Mononuclear cell (primary cell): ENCODE results near the gene ZFAND6. TPM values are rescaled to one million over a fixed set of nuclear protein-coding genes. Genes with fewer than 3 reads are reported as not detected.
"Not testable (repeated sequence)": the region's sequence is repeated elsewhere in the genome, so short reads cannot be mapped to it uniquely, and the experiment has no call there.

Source experiments
- H3K27me3 ChIP-seq: 2 replicates; pipeline ENCODE4 v1.6.0; 2011; ENCODE audit warnings: low read length, control low read depth; ENCODE audit not compliant: insufficient read depth
- H3K4me1 ChIP-seq: 2 replicates; pipeline ENCODE4 v1.5.1; 2011; ENCODE audit warnings: mild to moderate bottlenecking, low read length, control low read depth; ENCODE audit not compliant: insufficient read depth
- H3K4me3 ChIP-seq: 2 replicates; pipeline ENCODE4 v1.5.1; 2011; ENCODE audit warnings: mild to moderate bottlenecking, low read length, moderate library complexity
- H3K9me3 ChIP-seq: 2 replicates; pipeline ENCODE4 v1.5.1; 2011; ENCODE audit warnings: low read depth, mild to moderate bottlenecking, control low read depth, low read length
- total RNA-seq: library from RNA; depleted of rRNA; stranded (reverse); fragments of >200 nt; gene quantifications from one replicate; pipeline ENCODE4 v1.2.3, GENCODE V29; 2012

Gene ZFAND6
- total RNA-seq, 1 donor = 177 TPM

DNA sequence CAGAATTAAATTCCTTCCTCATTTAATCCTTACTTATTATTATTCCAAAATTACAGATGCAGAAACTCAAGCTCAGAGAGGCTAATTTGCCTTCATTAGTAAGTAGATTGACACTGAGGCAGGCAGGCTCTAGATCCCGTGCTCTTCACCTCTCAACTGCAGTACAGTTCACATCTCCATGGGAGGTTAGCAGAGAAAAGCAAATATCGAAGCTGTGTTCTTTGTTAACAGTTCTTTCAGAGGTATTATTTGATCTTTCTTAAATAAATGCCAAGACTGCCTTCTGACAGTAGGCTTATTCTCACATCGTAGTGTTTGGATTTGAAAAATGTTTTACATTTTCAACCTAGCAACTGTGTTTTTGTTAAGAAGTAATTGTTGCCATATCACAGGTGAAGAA is 77.4 kb downstream of the ZFAND6 start:
- no peaks in the 10 kb centered on the region for H3K27me3 ChIP-seq
- peaks cover 6% of the 10 kb centered on the region for H3K4me1 ChIP-seq
- H3K9me3 ChIP-seq = no peaks in the 10 kb centered on the region
- H3K4me3 ChIP-seq = no peak overlapping the region

- no peaks in the 10 kb centered on the region for H3K9me3 ChIP-seq
- no peak overlapping the region for H3K4me3 ChIP-seq
- no peaks in the 10 kb centered on the region for H3K27me3 ChIP-seq
- H3K4me1 ChIP-seq = peaks cover 6% of the 10 kb centered on the region
Measured at GRCh38 chr15:80138961-80139360, 79.5 kb downstream of the ZFAND6 start.

- Histone ChIP-seq H3K9me3 (no peaks in the 10 kb centered on the region), H3K4me1 (peaks cover 6% of the 10 kb centered on the region), H3K4me3 (no peak overlapping the region), H3K27me3 (no peaks in the 10 kb centered on the region)
Measured at GRCh38 chr15:80140909-80141308, 81.4 kb downstream of the ZFAND6 start.

GRCh38 chr15:80141916-80142598 is 82.6 kb downstream of the ZFAND6 start:
- Histone ChIP-seq H3K9me3 (no peaks in the 10 kb centered on the region), H3K4me3 (no peak overlapping the region)

DNA sequence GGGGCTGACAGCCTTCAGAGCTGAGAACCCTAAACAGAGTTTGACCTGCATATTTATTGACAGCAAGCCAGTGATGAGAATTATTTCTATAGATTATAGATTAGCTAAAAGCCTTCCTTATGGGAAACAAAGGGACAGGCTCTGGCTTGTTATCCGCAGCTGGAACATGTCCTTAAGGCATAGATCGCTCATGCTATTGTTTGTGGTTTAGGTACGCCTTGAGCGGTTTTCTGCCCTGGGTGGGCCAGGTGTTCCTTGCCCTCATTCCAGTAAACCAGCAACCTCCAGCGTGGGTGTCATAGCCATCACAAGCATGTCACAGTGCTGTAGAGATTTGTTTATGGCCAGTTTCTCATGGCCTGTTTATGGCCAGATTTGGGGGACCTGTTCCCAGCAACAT is 83.2 kb downstream of the ZFAND6 start:
- Histone ChIP-seq H3K4me3 (no peak overlapping the region), H3K9me3 (no peaks in the 10 kb centered on the region), H3K4me1 (peaks cover 6% of the 10 kb centered on the region), H3K27me3 (no peaks in the 10 kb centered on the region)

More at GRCh38 chr15:80141916-80142598, 82.6 kb downstream of the ZFAND6 start:
- peaks cover 6% of the 10 kb centered on the region for H3K4me1 ChIP-seq
- H3K27me3 ChIP-seq = no peaks in the 10 kb centered on the region

- Histone ChIP-seq H3K9me3 (no peaks in the 10 kb centered on the region), H3K4me3 (no peak overlapping the region), H3K27me3 (no peaks in the 10 kb centered on the region), H3K4me1 (peaks cover 39% of the 10 kb centered on the region)
Measured at GRCh38 chr15:80151148-80151547, 91.7 kb downstream of the ZFAND6 start.

GRCh38 chr15:80151576-80151975 is 92.1 kb downstream of the ZFAND6 start:
- H3K4me1 ChIP-seq = peaks cover 43% of the 10 kb centered on the region
- H3K9me3 ChIP-seq = no peaks in the 10 kb centered on the region
- H3K27me3 ChIP-seq = no peaks in the 10 kb centered on the region
- H3K4me3 ChIP-seq = no peak overlapping the region

- H3K27me3 ChIP-seq = no peaks in the 10 kb centered on the region
- H3K4me1 ChIP-seq = peaks cover 47% of the 10 kb centered on the region
- H3K4me3 ChIP-seq = peak overlapping the region; percentile 66
- no peaks in the 10 kb centered on the region for H3K9me3 ChIP-seq
Measured at GRCh38 chr15:80152180-80152895, 92.9 kb downstream of the ZFAND6 start.

- H3K4me3 ChIP-seq = peak within 1 kb of the TSS; percentile 66
- H3K27me3 ChIP-seq = no peaks in the 10 kb centered on the region
- peaks cover 47% of the 10 kb centered on the region for H3K4me1 ChIP-seq
- H3K9me3 ChIP-seq = no peaks in the 10 kb centered on the region
Measured at GRCh38 chr15:80152896-80153876, 93.7 kb downstream of the ZFAND6 start, which contains the start of gene FAH. Gene FAH (plus strand): TSS chr15:80152999. CDS start chr15:80153055, 56 bp downstream.

DNA sequence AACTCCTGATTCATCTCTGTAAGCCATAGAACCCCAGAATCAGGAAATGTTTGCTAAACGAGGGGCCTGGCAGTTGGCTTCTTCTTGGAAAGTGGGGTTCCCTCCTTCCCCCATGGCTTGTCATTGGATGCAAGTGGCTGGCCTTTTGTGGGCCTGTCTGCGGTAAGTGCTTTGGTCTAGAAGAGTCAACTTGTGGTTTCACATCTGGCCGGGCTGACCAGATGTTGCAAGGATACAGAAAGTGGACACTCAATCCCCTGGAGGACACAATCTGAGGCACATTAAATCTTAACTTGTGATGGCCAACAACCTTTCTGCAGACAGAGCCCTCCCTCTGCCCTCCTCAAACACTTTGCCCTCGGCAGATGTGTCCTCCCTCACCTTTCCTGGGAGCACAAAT is 94.4 kb downstream of the ZFAND6 start:
- Histone ChIP-seq H3K27me3 (no peaks in the 10 kb centered on the region), H3K4me1 (peaks cover 47% of the 10 kb centered on the region), H3K9me3 (no peaks in the 10 kb centered on the region), H3K4me3 (no peak overlapping the region)

DNA sequence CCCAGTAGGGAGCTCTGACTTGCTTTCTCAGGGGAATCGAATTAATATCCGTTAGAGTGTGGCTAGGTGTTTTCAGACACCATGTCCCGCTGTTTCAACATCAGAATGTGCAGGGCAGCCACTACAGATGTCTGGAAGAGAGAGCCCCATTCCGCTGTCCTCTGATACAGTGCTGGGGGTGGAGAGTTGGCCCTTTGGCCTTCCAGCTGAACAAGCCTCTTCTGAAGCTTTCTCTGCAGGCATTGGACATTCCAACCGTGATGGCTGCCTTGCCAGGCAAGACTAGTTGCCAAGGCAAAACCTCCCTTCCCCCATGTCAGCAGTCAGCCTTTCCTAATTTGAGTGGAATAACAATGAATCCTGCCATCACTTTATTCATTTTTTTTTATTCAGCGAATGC is 94.9 kb downstream of the ZFAND6 start:
- Histone ChIP-seq H3K4me1 (peaks cover 49% of the 10 kb centered on the region), H3K27me3 (no peaks in the 10 kb centered on the region), H3K9me3 (no peaks in the 10 kb centered on the region), H3K4me3 (no peak overlapping the region)

GRCh38 chr15:80155001-80155377 is 95.5 kb downstream of the ZFAND6 start:
- H3K27me3 ChIP-seq = no peaks in the 10 kb centered on the region
- no peak overlapping the region for H3K4me3 ChIP-seq
- no peaks in the 10 kb centered on the region for H3K9me3 ChIP-seq
- peaks cover 50% of the 10 kb centered on the region for H3K4me1 ChIP-seq

- H3K27me3 ChIP-seq, H3K4me3 ChIP-seq, H3K9me3 ChIP-seq: not testable (repeated sequence)
- peaks cover 56% of the 10 kb centered on the region for H3K4me1 ChIP-seq
Measured at GRCh38 chr15:80155378-80156175, 96.1 kb downstream of the ZFAND6 start.

GRCh38 chr15:80156176-80156720 is 96.8 kb downstream of the ZFAND6 start:
- Histone ChIP-seq H3K9me3 (no peaks in the 10 kb centered on the region), H3K4me1 (peaks cover 63% of the 10 kb centered on the region)

More at GRCh38 chr15:80156176-80156720, 96.8 kb downstream of the ZFAND6 start:
- Histone ChIP-seq H3K27me3 (no peaks in the 10 kb centered on the region), H3K4me3 (no peak overlapping the region)
